ENCODE data around the gene IGDCC3.

Gene IGDCC3

GRCh38 chr15:65292938-65293518 lies 84.8 kb downstream of the IGDCC3 start:
- DNase-seq (ENCODE audit: low spot score): no peak

GRCh38 chr15:65290228-65290627 lies 87.6 kb downstream of the IGDCC3 start:
- DNase-seq (ENCODE audit: low spot score): no peak

GRCh38 chr15:65289261-65289854 lies 88.4 kb downstream of the IGDCC3 start:
- DNase-seq (ENCODE audit: low spot score): no peak

GRCh38 chr15:65287520-65287855 lies 90.3 kb downstream of the IGDCC3 start:
- no peak for DNase-seq (ENCODE audit: low spot score)

GRCh38 chr15:65286704-65287519 lies 90.9 kb downstream of the IGDCC3 start, which contains the start of gene PARP16:
Gene PARP16 (minus strand): TSS chr15:65286883. CDS start chr15:65286426, 457 bp downstream.
- peak; percentile 79 for DNase-seq (ENCODE audit: low spot score)

GRCh38 chr15:65286069-65286703 lies 91.6 kb downstream of the IGDCC3 start:
- DNase-seq (ENCODE audit: low spot score): peak; percentile 54

GRCh38 chr15:65285291-65286068 lies 92.3 kb downstream of the IGDCC3 start:
- no peak for DNase-seq (ENCODE audit: low spot score)

GRCh38 chr15:65278480-65278879 lies 99.3 kb downstream of the IGDCC3 start:
- no peak for DNase-seq (ENCODE audit: low spot score)

Data from HuH-7.5 (cell line).